Endothelial cell of umbilical vein (primary cell): ENCODE results near the gene DLGAP1. TPM values are rescaled to one million over a fixed set of nuclear protein-coding genes. Genes with fewer than 3 reads are reported as not detected.

Experiments used
- BruUV-seq: library from RNA; stranded (reverse); fragments of 400-500 nt; replicated peaks from 2 replicates; lab custom pipeline; 2021; lab: Mats Ljungman, UMichigan
- CTCF ChIA-PET: fragments of 300-600, 350-600 bp; sonication (Branson Sonifier 250); formaldehyde crosslinking; loops from one replicate; lab custom pipeline; 2021; ENCODE audit warnings: antibody characterized with exemption, inconsistent platforms; lab: Charles Lee
- POLR2A ChIA-PET: fragments of 300-600, 350-600 bp; sonication (Branson Sonifier 250); formaldehyde crosslinking; loops from one replicate; lab custom pipeline; 2021; ENCODE audit warnings: antibody characterized with exemption, inconsistent platforms; lab: Charles Lee
- DNase-seq: peaks from one replicate; pipeline ENCODE4 v3.0.0-alpha.2; 2011; ENCODE audit warnings: low read depth, low spot score
- FAIRE-seq: peaks from 2 replicates; lab custom pipeline; 2011; peaks lifted over from hg19 to GRCh38; lab: Jason Lieb, UNC
- H2AFZ ChIP-seq: 2 replicates; pipeline ENCODE4 v1.6.0; 2012; ENCODE audit warnings: low read depth, low read length, control low read depth, inconsistent platforms
- H3K27ac ChIP-seq: 2 replicates; pipeline ENCODE4 v1.5.1; 2011; ENCODE audit warnings: low read depth, mild to moderate bottlenecking, control low read depth, low read length, moderate library complexity; ENCODE audit not compliant: insufficient read depth
- H3K27me3 ChIP-seq, 2 experiments: 2 replicates each; pipeline versions ENCODE4 v1.6.0 to v1.6.1; 2011; ENCODE audit warnings: low read length in 2 of 2, mixed read lengths in 1 of 2; ENCODE audit not compliant: control insufficient read depth in 2 of 2, insufficient read depth in 2 of 2
- H3K36me3 ChIP-seq, 2 experiments: 2 replicates in 1 of 2; 3 replicates in 1 of 2; pipeline ENCODE4 v1.5.1; 2011; ENCODE audit warnings: low read length in 2 of 2, mild to moderate bottlenecking in 1 of 2, moderate library complexity in 1 of 2; ENCODE audit not compliant: control insufficient read depth in 2 of 2, insufficient read depth in 2 of 2; ENCODE audit errors: extremely low read depth in 1 of 2
- H3K4me1 ChIP-seq: 3 replicates; pipeline ENCODE4 v1.5.1; 2011; ENCODE audit warnings: mild to moderate bottlenecking, low read length; ENCODE audit not compliant: control insufficient read depth, insufficient read depth; ENCODE audit errors: extremely low read depth
- H3K4me2 ChIP-seq: 2 replicates; pipeline ENCODE4 v1.6.1; 2011; ENCODE audit warnings: low read length, control low read depth, mixed read lengths; ENCODE audit not compliant: insufficient read depth
- H3K4me3 ChIP-seq, 3 experiments: fragments of 200-600 bp in 1 of 3; sonication (generic), shearing (Covaris generic) in 1 of 3; replicated peaks in 1 of 3; 2 replicates each; pipeline ENCODE4 v1.5.1; 2011 to 2016; ENCODE audit warnings: control low read depth in 3 of 3, low read length in 3 of 3, mild to moderate bottlenecking in 2 of 3, inconsistent platforms in 1 of 3, low read depth in 1 of 3, moderate library complexity in 1 of 3; ENCODE audit not compliant: insufficient read depth in 1 of 3
- H3K79me2 ChIP-seq: 2 replicates; pipeline ENCODE4 v1.6.0; 2012; ENCODE audit warnings: low read length, inconsistent platforms; ENCODE audit not compliant: control insufficient read depth, insufficient read depth
- H3K9ac ChIP-seq: replicated peaks from 2 replicates; pipeline ENCODE3; 2011; ENCODE audit warnings: low read length, control low read depth; ENCODE audit not compliant: insufficient read depth; ENCODE audit errors: extremely low read depth
- H3K9me1 ChIP-seq: replicated peaks from 3 replicates; pipeline ENCODE4 v1.6.0; 2011; ENCODE audit warnings: mild to moderate bottlenecking, low read length; ENCODE audit not compliant: control insufficient read depth, insufficient read depth; ENCODE audit errors: extremely low read depth
- H3K9me3 ChIP-seq: replicated peaks from 2 replicates; pipeline ENCODE4 v1.5.1; 2012; ENCODE audit warnings: low read length, inconsistent platforms; ENCODE audit not compliant: control insufficient read depth, insufficient read depth
- H4K20me1 ChIP-seq: replicated peaks from 2 replicates; pipeline ENCODE3; 2011; ENCODE audit warnings: mild to moderate bottlenecking, low read length; ENCODE audit not compliant: control insufficient read depth, insufficient read depth; ENCODE audit errors: extremely low read depth
- CTCF ChIP-seq, 2 donors: IDR thresholded peaks; 1 replicate in 1 of 2; 2 replicates in 1 of 2; pipeline ENCODE4 v1.5.1; 2011; ENCODE audit warnings: low read length in 2 of 2, mild to moderate bottlenecking in 2 of 2, moderate library complexity in 2 of 2, control low read depth in 1 of 2, inconsistent platforms in 1 of 2, low read depth in 1 of 2; ENCODE audit not compliant: insufficient read depth in 1 of 2; ENCODE audit errors: extremely low read depth in 1 of 2
- EZH2 ChIP-seq: IDR thresholded peaks from 2 replicates; pipeline ENCODE4 v1.6.1; 2012; ENCODE audit warnings: borderline replicate concordance, low read depth, mild to moderate bottlenecking, moderate library complexity, low read length, inconsistent platforms; ENCODE audit not compliant: severe bottlenecking
- FOS ChIP-seq: IDR thresholded peaks from 2 replicates; pipeline ENCODE4 v1.6.1; 2011; ENCODE audit warnings: mild to moderate bottlenecking, low read length, moderate library complexity, borderline replicate concordance; ENCODE audit not compliant: insufficient read depth
- GATA2 ChIP-seq: IDR thresholded peaks from 2 replicates; pipeline ENCODE4 v1.7.0; 2011; ENCODE audit warnings: low read depth, mild to moderate bottlenecking, moderate library complexity, mixed read lengths, low read length; ENCODE audit not compliant: insufficient read length, insufficient read depth
- JUN ChIP-seq: IDR thresholded peaks from 2 replicates; pipeline ENCODE4 v1.6.1; 2011; ENCODE audit warnings: borderline replicate concordance, low read depth; ENCODE audit not compliant: insufficient read length, insufficient read depth
- MYC ChIP-seq: IDR thresholded peaks from one replicate; pipeline ENCODE4 v1.6.1; 2011; ENCODE audit warnings: mild to moderate bottlenecking, low read depth, low read length
- POLR2A ChIP-seq: IDR thresholded peaks from 2 replicates; pipeline ENCODE4 v1.6.1; 2012; ENCODE audit warnings: low read depth, mild to moderate bottlenecking, control low read depth, low read length
- POLR2AphosphoS5 ChIP-seq: IDR thresholded peaks from 2 replicates; pipeline ENCODE4 v1.6.1; 2012; ENCODE audit warnings: low read depth, mild to moderate bottlenecking, control low read depth, low read length, moderate library complexity; ENCODE audit not compliant: insufficient read depth
- dilution Hi-C: fragments of 300-500 bp; cut with MboI; formaldehyde crosslinking; loops from one replicate; pipeline ENCODE4 v1.15.0; 2019; ENCODE audit warnings: low sequenced_read_pairs; ENCODE audit not compliant: extremely low pct_ligation_motif_present
- intact Hi-C: fragments of 100-400 bp; cut with micrococcal nuclease; formaldehyde crosslinking; loops from one replicate; pipeline ENCODE4 v1.10.0; 2022
- polyA plus RNA-seq, 4 experiments: library from polyadenylated mRNA; depleted of rRNA in 3 of 4; stranded (reverse) in 3 of 4; unstranded in 1 of 4; fragments of >200 nt; gene quantifications; 2 replicates each; pipeline versions ENCODE4 v1.2.1 to v1.2.3, GENCODE V29; 2011 to 2012; ENCODE audit warnings: missing spikeins in 1 of 4
- total RNA-seq: library from RNA; stranded (reverse); gene quantifications from 2 replicates; pipeline ENCODE4 v1.2.3, GENCODE V29; 2021
- TF ChIP-seq, protein P1 (sequence below): IDR thresholded peaks from 2 replicates; pipeline ENCODE4 v1.6.1; 2011; ENCODE audit not compliant: insufficient read depth, insufficient read length

DLGAP1 gene
- total and polyA plus RNA-seq, 2 donors (not counting 3 experiments of a cell fraction or from before 2014, with no cell fraction given), result 0.04 TPM; not detected in 1

DNA sequence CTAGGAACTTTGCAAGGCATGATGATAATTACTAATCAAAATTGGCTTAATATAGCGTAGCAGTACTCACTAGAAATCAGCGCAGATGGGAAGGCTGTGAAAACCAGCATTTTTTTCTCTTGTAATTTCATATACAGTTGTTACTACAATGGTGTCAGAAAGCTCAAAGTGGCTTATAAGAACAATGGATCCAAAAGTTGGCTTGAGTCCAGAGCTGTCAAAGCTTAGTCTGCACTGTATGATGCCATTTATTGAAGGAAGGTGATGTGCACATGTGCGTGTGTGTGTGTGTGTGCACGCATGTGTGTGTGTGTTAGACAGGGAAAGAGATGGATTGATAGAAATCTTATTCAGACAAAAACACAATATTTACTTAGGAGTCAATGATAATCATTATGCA is 663.9 kb downstream of the DLGAP1 start:
- BruUV-seq, result no TSS peak
- CTCF ChIA-PET, result interaction anchor here (1.2 to 5.3 kb wide), 3 partner anchors 17 to 125 kb away, joined by 3 to 84 read pairs (median 38); no protein-coding TSS in a partner anchor
- DNase-seq (peak; percentile 82), FAIRE-seq (peak; percentile 73)
- no peaks in the 10 kb centered on the region for H3K27me3 ChIP-seq
- H3K79me2 ChIP-seq, result no peaks in the 10 kb centered on the region
- POLR2A ChIA-PET, result interaction anchor here (0.7 kb wide), 1 partner anchor 78 kb away, joined by 3 read pairs; no protein-coding TSS in a partner anchor
- TF ChIP-seq FOS (no peak), MYC (no peak), POLR2AphosphoS5 (no peak), POLR2A (no peak), CTCF (IDR thresholded peaks at IDR 0.05; ENCODE audit: extremely low read depth in 1 of 2, insufficient read depth in 1 of 2, low read depth in 1 of 2, low read length in 2 of 2) (no peak), JUN (no peak), GATA2 (no peak), EZH2 (no peak)
- TF ChIP-seq, protein P1, sequence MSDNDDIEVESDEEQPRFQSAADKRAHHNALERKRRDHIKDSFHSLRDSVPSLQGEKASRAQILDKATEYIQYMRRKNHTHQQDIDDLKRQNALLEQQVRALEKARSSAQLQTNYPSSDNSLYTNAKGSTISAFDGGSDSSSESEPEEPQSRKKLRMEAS, result no peak
- no peaks in the 10 kb centered on the region for H3K9me1 ChIP-seq
- H3K36me3 ChIP-seq, result no peaks in the 10 kb centered on the region
- no peak overlapping the region for H2AFZ ChIP-seq
- H4K20me1 ChIP-seq, result no peaks in the 10 kb centered on the region
- no peak overlapping the region for H3K27ac ChIP-seq
- peak overlapping the region; percentile 46 for H3K4me2 ChIP-seq
- no peaks in the 10 kb centered on the region for H3K9me3 ChIP-seq
- H3K4me3 ChIP-seq, result no peak overlapping the region
- H3K9ac ChIP-seq, result no peak overlapping the region
- dilution Hi-C loops (no loop called here), intact Hi-C loops (loop anchor here (5.0 kb wide), 1 partner anchor 529 kb away; the partner anchor contains the start of gene MYL12B)
- peaks cover 34% of the 10 kb centered on the region for H3K4me1 ChIP-seq
